MM.1S (cell line): Measurements from ENCODE around the gene GNG12.
"Not testable (repeated sequence)": the region's sequence is repeated elsewhere in the genome, so short reads cannot be mapped to it uniquely, and the experiment has no call there.

Source experiments
- CTCF ChIP-seq: fragments of 300-600 bp; sonication (generic); IDR thresholded peaks from 2 replicates; pipeline ENCODE4 v1.5.1; 2016; ENCODE audit warnings: antibody characterized with exemption, low read length, mixed read lengths
- EZH2 ChIP-seq: fragments of 300-600 bp; sonication (generic); optimal IDR thresholded peaks from 2 replicates; pipeline ENCODE3; 2017; ENCODE audit warnings: low read depth, mild to moderate bottlenecking, antibody characterized with exemption, low read length, mixed read lengths

- TF ChIP-seq CTCF, EZH2: not testable (repeated sequence)
Measured at GRCh38 chr1:67730312-67730711, 103.0 kb downstream of the GNG12 start.
